H9 (cell line): ENCODE results near the gene OLR1. TPM values are rescaled to one million over a fixed set of nuclear protein-coding genes. Genes with fewer than 3 reads are reported as not detected.

Experiments used
- DNase-seq: peaks from one replicate; pipeline ENCODE4 v3.0.0-alpha.2; 2017
- H2AFZ ChIP-seq: one replicate; pipeline ENCODE4 v1.6.1; 2013; ENCODE audit warnings: mild to moderate bottlenecking, low read length, control low read depth, moderate library complexity
- H2AK5ac ChIP-seq: 2 replicates; pipeline ENCODE4 v1.6.1; 2013; ENCODE audit warnings: low read length, control low read depth, mixed read lengths; ENCODE audit not compliant: insufficient read length
- H2BK120ac ChIP-seq: one replicate; pipeline ENCODE4 v1.6.1; 2013; ENCODE audit warnings: low read depth, mild to moderate bottlenecking, low read length, control low read depth, inconsistent platforms; ENCODE audit not compliant: poor library complexity, severe bottlenecking
- H2BK12ac ChIP-seq: 2 replicates; pipeline ENCODE4 v1.6.1; 2013; ENCODE audit warnings: low read length, control low read depth, mixed read lengths, low read depth; ENCODE audit not compliant: insufficient read length
- H2BK15ac ChIP-seq: 2 replicates; pipeline ENCODE4 v1.6.1; 2013; ENCODE audit warnings: low read depth, low read length, control low read depth
- H2BK20ac ChIP-seq: one replicate; pipeline ENCODE4 v1.6.1; 2013; ENCODE audit warnings: low read depth, mild to moderate bottlenecking, low read length, control low read depth, inconsistent platforms; ENCODE audit not compliant: poor library complexity, severe bottlenecking
- H2BK5ac ChIP-seq: 2 replicates; pipeline ENCODE4 v1.6.1; 2013; ENCODE audit warnings: low read length, control low read depth, mixed read lengths; ENCODE audit not compliant: insufficient read length
- H3K14ac ChIP-seq: 2 replicates; pipeline ENCODE4 v1.6.1; 2013; ENCODE audit warnings: low read length, control low read depth; ENCODE audit not compliant: insufficient read depth
- H3K18ac ChIP-seq: 2 replicates; pipeline ENCODE4 v1.6.1; 2013; ENCODE audit warnings: low read depth, mild to moderate bottlenecking, mixed read lengths, low read length, control low read depth; ENCODE audit not compliant: insufficient read length
- H3K23ac ChIP-seq: 2 replicates; pipeline ENCODE4 v1.6.1; 2013; ENCODE audit warnings: low read length, control low read depth, mixed read lengths, low read depth; ENCODE audit not compliant: insufficient read length
- H3K23me2 ChIP-seq: 2 replicates; pipeline ENCODE4 v1.6.1; 2013; ENCODE audit warnings: low read depth, mild to moderate bottlenecking, mixed read lengths, low read length, control low read depth; ENCODE audit not compliant: insufficient read length, poor library complexity, severe bottlenecking
- H3K27ac ChIP-seq: 2 replicates; pipeline ENCODE4 v1.5.1; 2013; ENCODE audit warnings: low read length, control low read depth, mixed read lengths, low read depth; ENCODE audit not compliant: insufficient read length
- H3K27me3 ChIP-seq: 2 replicates; pipeline ENCODE4 v1.6.1; 2013; ENCODE audit warnings: low read length, control low read depth, inconsistent platforms; ENCODE audit not compliant: insufficient read depth
- H3K4ac ChIP-seq: 2 replicates; pipeline ENCODE4 v1.6.1; 2013; ENCODE audit warnings: low read depth, mild to moderate bottlenecking, control low read depth, inconsistent platforms, low read length, moderate library complexity
- H3K4me1 ChIP-seq: 2 replicates; pipeline ENCODE4 v1.6.1; 2013; ENCODE audit warnings: low read length, control low read depth, inconsistent platforms; ENCODE audit not compliant: insufficient read depth
- H3K4me2 ChIP-seq: 2 replicates; pipeline ENCODE4 v1.6.1; 2013; ENCODE audit warnings: low read length, control low read depth, mixed read lengths; ENCODE audit not compliant: insufficient read length, insufficient read depth
- H3K56ac ChIP-seq: 2 replicates; pipeline ENCODE4 v1.6.1; 2013; ENCODE audit warnings: low read depth, mild to moderate bottlenecking, mixed read lengths, low read length, control low read depth; ENCODE audit not compliant: insufficient read length
- H3K79me1 ChIP-seq: 2 replicates; pipeline ENCODE4 v1.6.1; 2013; ENCODE audit warnings: low read depth, mild to moderate bottlenecking, moderate library complexity, low read length, control low read depth, inconsistent platforms; ENCODE audit not compliant: insufficient read depth, poor library complexity, severe bottlenecking
- H3K79me2 ChIP-seq: 2 replicates; pipeline ENCODE4 v1.6.1; 2013; ENCODE audit warnings: low read length, control low read depth, inconsistent platforms; ENCODE audit not compliant: insufficient read depth
- H3K9ac ChIP-seq: 2 replicates; pipeline ENCODE4 v1.6.1; 2013; ENCODE audit warnings: low read length, control low read depth, mixed read lengths; ENCODE audit not compliant: insufficient read length; ENCODE audit errors: extremely low read depth
- H3K9me3 ChIP-seq: one replicate; pipeline ENCODE4 v1.6.1; 2013; ENCODE audit warnings: low read depth, low read length, inconsistent platforms; ENCODE audit not compliant: control insufficient read depth
- H3T11ph ChIP-seq: one replicate; pipeline ENCODE4 v1.6.1; 2013; ENCODE audit warnings: mild to moderate bottlenecking, low read length, control low read depth, inconsistent platforms
- H4K20me1 ChIP-seq: one replicate; pipeline ENCODE4 v1.6.1; 2013; ENCODE audit not compliant: control insufficient read depth, insufficient read length, insufficient read depth
- H4K5ac ChIP-seq: 2 replicates; pipeline ENCODE4 v1.6.1; 2013; ENCODE audit warnings: low read depth, mild to moderate bottlenecking, mixed read lengths, low read length, control low read depth; ENCODE audit not compliant: insufficient read length
- H4K8ac ChIP-seq: replicated peaks from 2 replicates; pipeline ENCODE4 v1.6.1; 2013; ENCODE audit warnings: low read length, control low read depth, mixed read lengths, low read depth; ENCODE audit not compliant: insufficient read length
- H4K91ac ChIP-seq: 2 replicates; pipeline ENCODE4 v1.6.1; 2013; ENCODE audit warnings: low read depth, mild to moderate bottlenecking, moderate library complexity, mixed read lengths, low read length, control low read depth; ENCODE audit not compliant: insufficient read length
- H3K27ac Mint-ChIP-seq, 3 experiments: 2 replicates in 2 of 3; 3 replicates in 1 of 3; pipeline ENCODE4 v1.8.0; 2020 to 2021; ENCODE audit warnings: mixed read lengths in 3 of 3, mild to moderate bottlenecking in 1 of 3, moderate library complexity in 1 of 3
- H3K27me3 Mint-ChIP-seq: 2 replicates; pipeline ENCODE4 v1.8.0; 2021; ENCODE audit warnings: low read depth, mild to moderate bottlenecking, moderate library complexity, mixed read lengths
- H3K36me3 Mint-ChIP-seq, 3 experiments: 2 replicates in 2 of 3; 3 replicates in 1 of 3; pipeline ENCODE4 v1.8.0; 2020 to 2021; ENCODE audit warnings: low read depth in 3 of 3, mixed read lengths in 3 of 3; ENCODE audit not compliant: insufficient read depth in 1 of 3
- H3K4me1 Mint-ChIP-seq, 2 experiments: 2 replicates each; pipeline ENCODE4 v1.8.0; 2020; ENCODE audit warnings: mixed read lengths in 2 of 2
- H3K4me3 Mint-ChIP-seq, 2 experiments: 2 replicates in 1 of 2; 3 replicates in 1 of 2; pipeline ENCODE4 v1.8.0; 2020 to 2021; ENCODE audit warnings: mild to moderate bottlenecking in 2 of 2, mixed read lengths in 2 of 2, moderate library complexity in 1 of 2
- H3K9me3 Mint-ChIP-seq, 2 experiments: 2 replicates in 1 of 2; 3 replicates in 1 of 2; pipeline ENCODE4 v1.8.0; 2020; ENCODE audit warnings: mild to moderate bottlenecking in 2 of 2, mixed read lengths in 2 of 2, moderate library complexity in 1 of 2
- WGBS: extraction: QIAGEN DNeasy Blood & Tissue Kit; methylation state at CpG from one replicate; pipeline ENCODE4 v1.1.7; 2013; ENCODE audit warnings: missing lambda C conversion rate, low lambda C conversion rate, mixed read lengths; ENCODE audit not compliant: insufficient read length; ENCODE audit errors: extremely low coverage; 5-methylcytosine and 5-hydroxymethylcytosine counted together
- total RNA-seq: library from RNA; stranded (reverse); gene quantifications from 2 replicates; pipeline ENCODE4 v1.2.1, GENCODE V29; 2021
- TF ChIP-seq, protein P1 (sequence below): fragments of 200-600 bp; sonication (generic); conservative IDR thresholded peaks from 3 replicates; pipeline ENCODE4 v1.8.0; 2021; ENCODE audit warnings: antibody characterized with exemption, mild to moderate bottlenecking

OLR1 gene
- total RNA-seq, 1 experiment from 2014 or later, result not detected

GRCh38 chr12:10131111-10131690 lies 40.7 kb downstream of the OLR1 start:
- H3K9me3 ChIP-seq, result no peaks in the 10 kb centered on the region
- peak overlapping the region in 2 of 3 experiments; percentile 62 to 69; a peak in 4 of 7 replicates for H3K27ac Mint-ChIP-seq

More at GRCh38 chr12:10131111-10131690, 40.7 kb downstream of the OLR1 start:
- no peaks in the 10 kb centered on the region for H4K20me1 ChIP-seq
- H3K27ac ChIP-seq, result no peak overlapping the region
- H3K79me2 ChIP-seq, result no peaks in the 10 kb centered on the region
- H3K23ac ChIP-seq, result no peak overlapping the region
- no peak for DNase-seq
- H3K23me2 ChIP-seq, result no peaks in the 10 kb centered on the region
- no peak overlapping the region for H2BK12ac ChIP-seq
- no peak overlapping the region for H3K14ac ChIP-seq
- H3K4me1 ChIP-seq, result peaks cover 9% of the 10 kb centered on the region
- WGBS, result no CpG with 5 or more reads among the region's 2 CpGs
- H3K79me1 ChIP-seq, result no peaks in the 10 kb centered on the region
- no peaks in the 10 kb centered on the region for H3K27me3 ChIP-seq
- no peak overlapping the region for H3K9ac ChIP-seq
- no peak overlapping the region for H2BK20ac ChIP-seq
- Mint-ChIP-seq H3K36me3 (no peaks in the 10 kb centered on the region), H3K9me3 (no peaks in the 10 kb centered on the region), H3K4me1 (peaks cover 45 to 51% of the 10 kb centered on the region in 2 experiments), H3K27me3 (no peaks in the 10 kb centered on the region), H3K4me3 (no peak overlapping the region)
- no peak overlapping the region for H3T11ph ChIP-seq
- H2AFZ ChIP-seq, result no peak overlapping the region
- no peak overlapping the region for H3K56ac ChIP-seq
- no peak overlapping the region for H2BK15ac ChIP-seq
- H4K8ac ChIP-seq, result no peak overlapping the region
- H3K4ac ChIP-seq, result no peak overlapping the region
- no peak overlapping the region for H2BK5ac ChIP-seq
- H4K5ac ChIP-seq, result no peak overlapping the region
- no peak overlapping the region for H2BK120ac ChIP-seq
- no peak overlapping the region for H3K18ac ChIP-seq
- TF ChIP-seq, protein P1, sequence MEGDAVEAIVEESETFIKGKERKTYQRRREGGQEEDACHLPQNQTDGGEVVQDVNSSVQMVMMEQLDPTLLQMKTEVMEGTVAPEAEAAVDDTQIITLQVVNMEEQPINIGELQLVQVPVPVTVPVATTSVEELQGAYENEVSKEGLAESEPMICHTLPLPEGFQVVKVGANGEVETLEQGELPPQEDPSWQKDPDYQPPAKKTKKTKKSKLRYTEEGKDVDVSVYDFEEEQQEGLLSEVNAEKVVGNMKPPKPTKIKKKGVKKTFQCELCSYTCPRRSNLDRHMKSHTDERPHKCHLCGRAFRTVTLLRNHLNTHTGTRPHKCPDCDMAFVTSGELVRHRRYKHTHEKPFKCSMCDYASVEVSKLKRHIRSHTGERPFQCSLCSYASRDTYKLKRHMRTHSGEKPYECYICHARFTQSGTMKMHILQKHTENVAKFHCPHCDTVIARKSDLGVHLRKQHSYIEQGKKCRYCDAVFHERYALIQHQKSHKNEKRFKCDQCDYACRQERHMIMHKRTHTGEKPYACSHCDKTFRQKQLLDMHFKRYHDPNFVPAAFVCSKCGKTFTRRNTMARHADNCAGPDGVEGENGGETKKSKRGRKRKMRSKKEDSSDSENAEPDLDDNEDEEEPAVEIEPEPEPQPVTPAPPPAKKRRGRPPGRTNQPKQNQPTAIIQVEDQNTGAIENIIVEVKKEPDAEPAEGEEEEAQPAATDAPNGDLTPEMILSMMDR, result no peak
- no peak overlapping the region for H2AK5ac ChIP-seq
- H4K91ac ChIP-seq, result no peak overlapping the region
- H3K4me2 ChIP-seq, result no peak overlapping the region
